Endometrium (tissue), 2 donors: ENCODE measurements around the gene SEMA4F.
A peak's percentile ranks its signal among the peaks of the same experiment; 100 is the strongest.
"Not testable (repeated sequence)": the region's sequence is repeated elsewhere in the genome, so short reads cannot be mapped to it uniquely, and the experiment has no call there.

ENCODE experiments used
- FAIRE-seq: peaks from 2 replicates; lab custom pipeline; 2012; peaks lifted over from hg19 to GRCh38; lab: Jason Lieb, UNC
- donor health status: control.
- donor health status: control.

SEMA4F gene

GRCh38 chr2:74653985-74654882 is at the start of gene SEMA4F:
Gene SEMA4F (plus strand): TSS chr2:74654247. CDS start chr2:74654377, 130 bp downstream.
- peak; percentile 89 for FAIRE-seq

GRCh38 chr2:74606927-74607326 is 47.1 kb upstream of the SEMA4F start:
- FAIRE-seq, result no peak

GRCh38 chr2:74617122-74617521 is 36.9 kb upstream of the SEMA4F start:
- no peak for FAIRE-seq

- no peak for FAIRE-seq
Measured at GRCh38 chr2:74618410-74619083, 35.5 kb upstream of the SEMA4F start.

- no peak for FAIRE-seq
Measured at GRCh38 chr2:74619651-74620297, 34.3 kb upstream of the SEMA4F start.

GRCh38 chr2:74620671-74621070 is 33.4 kb upstream of the SEMA4F start:
- no peak for FAIRE-seq

- FAIRE-seq, result no peak
Measured at GRCh38 chr2:74625658-74626425, 28.2 kb upstream of the SEMA4F start.

GRCh38 chr2:74628538-74629105 is 25.4 kb upstream of the SEMA4F start:
- FAIRE-seq, result no peak

- FAIRE-seq, result not testable (repeated sequence)
Measured at GRCh38 chr2:74630454-74630853, 23.6 kb upstream of the SEMA4F start.

GRCh38 chr2:74632209-74632938 is 21.7 kb upstream of the SEMA4F start:
- FAIRE-seq, result no peak

GRCh38 chr2:74632939-74633312 is 21.1 kb upstream of the SEMA4F start:
- no peak for FAIRE-seq

- FAIRE-seq, result no peak
Measured at GRCh38 chr2:74639550-74639949, 14.5 kb upstream of the SEMA4F start.

GRCh38 chr2:74645344-74645743 is 8.7 kb upstream of the SEMA4F start:
- no peak for FAIRE-seq

- FAIRE-seq, result no peak
Measured at GRCh38 chr2:74646201-74646600, 7.8 kb upstream of the SEMA4F start.

GRCh38 chr2:74646834-74647482 is 7.1 kb upstream of the SEMA4F start:
- no peak for FAIRE-seq

GRCh38 chr2:74648009-74648443 is 6.0 kb upstream of the SEMA4F start, which contains the start of gene M1AP:
Gene M1AP (minus strand): TSS chr2:74648330. CDS start chr2:74640275, 8,055 bp downstream.
- FAIRE-seq, result no peak

- FAIRE-seq, result no peak
Measured at GRCh38 chr2:74653589-74653984, 460 bp upstream of the SEMA4F start.

- FAIRE-seq, result no peak
Measured at GRCh38 chr2:74655579-74655978, 1.5 kb downstream of the SEMA4F start.

GRCh38 chr2:74658516-74658915 is 4.5 kb downstream of the SEMA4F start:
- no peak for FAIRE-seq

GRCh38 chr2:74659462-74659861 is 5.4 kb downstream of the SEMA4F start:
- FAIRE-seq, result no peak
